K562 (cell line): ENCODE data around the gene EMC1. TPM values are rescaled to one million over a fixed set of nuclear protein-coding genes. Genes with fewer than 3 reads are reported as not detected.

Experiments
- ETS2 ChIP-seq: IDR thresholded peaks from 2 replicates; pipeline ENCODE4 v1.6.1; 2016; ENCODE audit warnings: borderline replicate concordance, missing genetic modification characterization, mild to moderate bottlenecking, moderate library complexity, missing compliant biosample characterization; ENCODE audit not compliant: poor library complexity, severe bottlenecking
- FOXK2 ChIP-seq, 2 experiments: fragments of 450-650 bp; IDR thresholded peaks in 1 of 2; conservative IDR thresholded peaks in 1 of 2; 2 replicates each; pipeline ENCODE4 v1.6.1; 2016; ENCODE audit warnings: low read depth in 2 of 2, mild to moderate bottlenecking in 1 of 2
- HMGN3 ChIP-seq: IDR thresholded peaks from 2 replicates; pipeline ENCODE4 v1.6.1; 2011; ENCODE audit warnings: borderline replicate concordance, low read depth, mild to moderate bottlenecking, mixed read lengths, low read length; ENCODE audit not compliant: insufficient read length; ENCODE audit errors: extremely low read depth
- RAD21 ChIP-seq, 2 experiments: fragments of 250-450 bp in 1 of 2; fragments of 450-650 bp in 1 of 2; sonication (Bioruptor Pico) in 1 of 2; formaldehyde crosslinking in 1 of 2; IDR thresholded peaks in 1 of 2; conservative IDR thresholded peaks in 1 of 2; 2 replicates each; pipeline versions ENCODE4 v1.4.0 to v1.8.0; 2020 to 2022; ENCODE audit warnings: mild to moderate bottlenecking in 2 of 2, moderate library complexity in 1 of 2
- TCF3 ChIP-seq: sonication (generic); formaldehyde crosslinking; IDR thresholded peaks from 2 replicates; pipeline ENCODE4 v1.4.0; 2020; ENCODE audit warnings: mild to moderate bottlenecking, missing genetic modification reagents
- ZFX ChIP-seq: sonication (generic); formaldehyde crosslinking; IDR thresholded peaks from 2 replicates; pipeline ENCODE4 v1.8.0; 2022; ENCODE audit warnings: mild to moderate bottlenecking, missing genetic modification reagents, moderate library complexity
- ZNF764 ChIP-seq: fragments of 250-450 bp; sonication (Bioruptor Pico); IDR thresholded peaks from 2 replicates; pipeline ENCODE4 v1.4.0; 2020; ENCODE audit warnings: low read depth, mild to moderate bottlenecking, moderate library complexity
- polyA plus RNA-seq, 8 experiments: library from polyadenylated mRNA; depleted of rRNA in 4 of 8; stranded (reverse) in 5 of 8; unstranded in 3 of 8; fragments of >200 nt; fragmentation: Nextera tagmentation in 2 of 8; fragmentation: Illumina TruSeq in 1 of 8; extraction: Ambion mirVana in 2 of 8; extraction: Trizol in 1 of 8; gene quantifications; 2 replicates each; pipeline versions ENCODE4 v1.2.1 to v1.2.3, GENCODE V29; 2011 to 2014; ENCODE audit warnings: inconsistent platforms in 1 of 8, missing spikeins in 1 of 8
- total RNA-seq, 7 experiments: library from RNA; depleted of rRNA in 6 of 7; stranded (reverse); fragments of >200 nt in 6 of 7; fragmentation: Illumina TruSeq in 2 of 7; extraction: Trizol in 2 of 7; gene quantifications; 2 replicates each; pipeline versions ENCODE4 v1.2.1 to v1.2.3, GENCODE V29; 2011 to 2021; ENCODE audit warnings: low replicate concordance in 1 of 7
- TF ChIP-seq, protein P1 (sequence below): sonication (generic); formaldehyde crosslinking; IDR thresholded peaks from 2 replicates; pipeline ENCODE4 v1.8.0; 2022; ENCODE audit warnings: missing genetic modification reagents, mild to moderate bottlenecking, borderline replicate concordance
- TF ChIP-seq, protein P2 (sequence below), 2 experiments: fragments of 450-650 bp; formaldehyde crosslinking in 1 of 2; IDR thresholded peaks; 2 replicates each; pipeline versions ENCODE4 v1.4.0 to v1.6.1; 2014 to 2020; ENCODE audit warnings: mild to moderate bottlenecking in 2 of 2, borderline replicate concordance in 1 of 2, low read depth in 1 of 2
- TF ChIP-seq, protein P3 (sequence below): fragments of 450-650 bp; formaldehyde crosslinking; IDR thresholded peaks from 2 replicates; pipeline ENCODE4 v1.4.0; 2020; ENCODE audit warnings: mild to moderate bottlenecking, moderate library complexity
- TF ChIP-seq, protein P4 (sequence below): fragments of 450-650 bp; IDR thresholded peaks from 2 replicates; pipeline ENCODE4 v1.6.1; 2016; ENCODE audit warnings: missing biosample characterization, missing genetic modification characterization

The EMC1 gene
- total and polyA plus RNA-seq, 9 of the 15 experiments (the other 6 are each of a cell fraction or from before 2014, with no cell fraction given), result 17.8 to 88.2 (median 37.4) TPM

DNA sequence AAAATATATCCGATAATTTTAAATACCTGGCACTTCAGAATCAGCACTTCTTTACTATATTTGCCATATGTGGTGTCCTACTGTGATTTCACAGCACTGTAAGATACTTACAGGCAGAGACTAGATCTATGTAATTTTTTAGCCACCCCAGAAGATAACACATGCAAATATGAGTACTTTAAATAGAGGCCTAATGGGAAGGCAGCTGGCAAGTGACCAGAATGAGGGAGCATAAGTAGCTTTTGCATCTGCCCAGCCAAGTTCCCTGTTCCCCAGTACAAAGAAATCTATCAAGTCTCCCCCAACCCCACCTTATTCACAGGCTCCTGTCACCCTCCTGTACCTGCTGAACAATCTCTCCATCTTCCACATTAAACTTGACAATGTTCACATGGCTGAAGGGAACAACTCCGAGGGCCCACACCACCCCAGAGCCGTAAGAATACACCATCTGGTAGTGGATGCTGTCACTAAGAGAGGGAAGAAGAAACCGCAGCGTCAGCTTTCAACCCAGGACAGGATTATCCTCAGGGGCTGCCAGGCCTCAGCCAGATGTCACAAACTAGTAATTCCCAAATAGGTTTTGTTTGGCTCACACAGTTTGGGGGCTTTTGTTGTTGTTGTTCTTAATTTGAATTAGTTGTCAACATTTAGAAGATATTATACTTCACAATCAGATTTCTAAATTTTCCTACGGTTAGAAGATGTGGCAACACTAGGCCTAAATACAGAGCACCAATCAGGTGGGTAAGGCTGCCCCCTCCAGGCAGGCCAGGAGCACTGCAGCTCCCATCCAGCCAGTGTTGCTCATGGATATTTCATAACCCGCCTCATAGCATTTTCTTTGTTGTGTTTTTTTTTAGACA is 10.4 kb downstream of the EMC1 start (continued):
- TF ChIP-seq, protein P1, sequence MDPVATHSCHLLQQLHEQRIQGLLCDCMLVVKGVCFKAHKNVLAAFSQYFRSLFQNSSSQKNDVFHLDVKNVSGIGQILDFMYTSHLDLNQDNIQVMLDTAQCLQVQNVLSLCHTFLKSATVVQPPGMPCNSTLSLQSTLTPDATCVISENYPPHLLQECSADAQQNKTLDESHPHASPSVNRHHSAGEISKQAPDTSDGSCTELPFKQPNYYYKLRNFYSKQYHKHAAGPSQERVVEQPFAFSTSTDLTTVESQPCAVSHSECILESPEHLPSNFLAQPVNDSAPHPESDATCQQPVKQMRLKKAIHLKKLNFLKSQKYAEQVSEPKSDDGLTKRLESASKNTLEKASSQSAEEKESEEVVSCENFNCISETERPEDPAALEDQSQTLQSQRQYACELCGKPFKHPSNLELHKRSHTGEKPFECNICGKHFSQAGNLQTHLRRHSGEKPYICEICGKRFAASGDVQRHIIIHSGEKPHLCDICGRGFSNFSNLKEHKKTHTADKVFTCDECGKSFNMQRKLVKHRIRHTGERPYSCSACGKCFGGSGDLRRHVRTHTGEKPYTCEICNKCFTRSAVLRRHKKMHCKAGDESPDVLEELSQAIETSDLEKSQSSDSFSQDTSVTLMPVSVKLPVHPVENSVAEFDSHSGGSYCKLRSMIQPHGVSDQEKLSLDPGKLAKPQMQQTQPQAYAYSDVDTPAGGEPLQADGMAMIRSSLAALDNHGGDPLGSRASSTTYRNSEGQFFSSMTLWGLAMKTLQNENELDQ (CRISPR knock-in tag), result no peak
- TF ChIP-seq, protein P2, sequence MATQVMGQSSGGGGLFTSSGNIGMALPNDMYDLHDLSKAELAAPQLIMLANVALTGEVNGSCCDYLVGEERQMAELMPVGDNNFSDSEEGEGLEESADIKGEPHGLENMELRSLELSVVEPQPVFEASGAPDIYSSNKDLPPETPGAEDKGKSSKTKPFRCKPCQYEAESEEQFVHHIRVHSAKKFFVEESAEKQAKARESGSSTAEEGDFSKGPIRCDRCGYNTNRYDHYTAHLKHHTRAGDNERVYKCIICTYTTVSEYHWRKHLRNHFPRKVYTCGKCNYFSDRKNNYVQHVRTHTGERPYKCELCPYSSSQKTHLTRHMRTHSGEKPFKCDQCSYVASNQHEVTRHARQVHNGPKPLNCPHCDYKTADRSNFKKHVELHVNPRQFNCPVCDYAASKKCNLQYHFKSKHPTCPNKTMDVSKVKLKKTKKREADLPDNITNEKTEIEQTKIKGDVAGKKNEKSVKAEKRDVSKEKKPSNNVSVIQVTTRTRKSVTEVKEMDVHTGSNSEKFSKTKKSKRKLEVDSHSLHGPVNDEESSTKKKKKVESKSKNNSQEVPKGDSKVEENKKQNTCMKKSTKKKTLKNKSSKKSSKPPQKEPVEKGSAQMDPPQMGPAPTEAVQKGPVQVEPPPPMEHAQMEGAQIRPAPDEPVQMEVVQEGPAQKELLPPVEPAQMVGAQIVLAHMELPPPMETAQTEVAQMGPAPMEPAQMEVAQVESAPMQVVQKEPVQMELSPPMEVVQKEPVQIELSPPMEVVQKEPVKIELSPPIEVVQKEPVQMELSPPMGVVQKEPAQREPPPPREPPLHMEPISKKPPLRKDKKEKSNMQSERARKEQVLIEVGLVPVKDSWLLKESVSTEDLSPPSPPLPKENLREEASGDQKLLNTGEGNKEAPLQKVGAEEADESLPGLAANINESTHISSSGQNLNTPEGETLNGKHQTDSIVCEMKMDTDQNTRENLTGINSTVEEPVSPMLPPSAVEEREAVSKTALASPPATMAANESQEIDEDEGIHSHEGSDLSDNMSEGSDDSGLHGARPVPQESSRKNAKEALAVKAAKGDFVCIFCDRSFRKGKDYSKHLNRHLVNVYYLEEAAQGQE (IDR thresholded peaks at IDR 0.05; ENCODE audit: borderline replicate concordance), result peak; percentile 52; the same call in 1 of the 2 replicates
- TF ChIP-seq, protein P2 (CRISPR knock-in tag; IDR thresholded peaks at IDR 0.05; ENCODE audit: low read depth), result no peak
- TF ChIP-seq ZNF764 (CRISPR knock-in tag) (0 out of 2 replicates have a peak, but pooled peaks have one; percentile 45), ZFX (CRISPR knock-in tag) (peak; percentile 58), ETS2 (tag) (no peak), FOXK2 (conservative IDR thresholded peaks at IDR 0.05 in 1 of 2, IDR thresholded peaks at IDR 0.05 in 1 of 2; ENCODE audit: low read depth in 2 of 2) (0 out of 4 replicates have a peak, but pooled peaks of 1 of the 2 experiments have one; percentile 45), HMGN3 (no peak), RAD21 (CRISPR knock-in tag; conservative IDR thresholded peaks at IDR 0.05 in 1 of 2, IDR thresholded peaks at IDR 0.05 in 1 of 2) (peak; percentile 77 to 83), TCF3 (CRISPR knock-in tag) (no peak)
- TF ChIP-seq, protein P3, sequence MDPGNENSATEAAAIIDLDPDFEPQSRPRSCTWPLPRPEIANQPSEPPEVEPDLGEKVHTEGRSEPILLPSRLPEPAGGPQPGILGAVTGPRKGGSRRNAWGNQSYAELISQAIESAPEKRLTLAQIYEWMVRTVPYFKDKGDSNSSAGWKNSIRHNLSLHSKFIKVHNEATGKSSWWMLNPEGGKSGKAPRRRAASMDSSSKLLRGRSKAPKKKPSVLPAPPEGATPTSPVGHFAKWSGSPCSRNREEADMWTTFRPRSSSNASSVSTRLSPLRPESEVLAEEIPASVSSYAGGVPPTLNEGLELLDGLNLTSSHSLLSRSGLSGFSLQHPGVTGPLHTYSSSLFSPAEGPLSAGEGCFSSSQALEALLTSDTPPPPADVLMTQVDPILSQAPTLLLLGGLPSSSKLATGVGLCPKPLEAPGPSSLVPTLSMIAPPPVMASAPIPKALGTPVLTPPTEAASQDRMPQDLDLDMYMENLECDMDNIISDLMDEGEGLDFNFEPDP, result no peak
- TF ChIP-seq, protein P4, sequence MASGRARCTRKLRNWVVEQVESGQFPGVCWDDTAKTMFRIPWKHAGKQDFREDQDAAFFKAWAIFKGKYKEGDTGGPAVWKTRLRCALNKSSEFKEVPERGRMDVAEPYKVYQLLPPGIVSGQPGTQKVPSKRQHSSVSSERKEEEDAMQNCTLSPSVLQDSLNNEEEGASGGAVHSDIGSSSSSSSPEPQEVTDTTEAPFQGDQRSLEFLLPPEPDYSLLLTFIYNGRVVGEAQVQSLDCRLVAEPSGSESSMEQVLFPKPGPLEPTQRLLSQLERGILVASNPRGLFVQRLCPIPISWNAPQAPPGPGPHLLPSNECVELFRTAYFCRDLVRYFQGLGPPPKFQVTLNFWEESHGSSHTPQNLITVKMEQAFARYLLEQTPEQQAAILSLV (tag), result 0 out of 2 replicates have a peak, but pooled peaks have one; percentile 27
